HG03066 (cell line): ENCODE results near the gene RBPMS2.
"Not testable (repeated sequence)": the region's sequence is repeated elsewhere in the genome, so short reads cannot be mapped to it uniquely, and the experiment has no call there.

Source experiments
- ATAC-seq: cut with Tn5 transposase; IDR thresholded peaks from one replicate; pipeline ENCODE4 v1.9.1; 2021; ENCODE audit warnings: low read depth; ENCODE audit not compliant: unreplicated experiment

The RBPMS2 gene

DNA sequence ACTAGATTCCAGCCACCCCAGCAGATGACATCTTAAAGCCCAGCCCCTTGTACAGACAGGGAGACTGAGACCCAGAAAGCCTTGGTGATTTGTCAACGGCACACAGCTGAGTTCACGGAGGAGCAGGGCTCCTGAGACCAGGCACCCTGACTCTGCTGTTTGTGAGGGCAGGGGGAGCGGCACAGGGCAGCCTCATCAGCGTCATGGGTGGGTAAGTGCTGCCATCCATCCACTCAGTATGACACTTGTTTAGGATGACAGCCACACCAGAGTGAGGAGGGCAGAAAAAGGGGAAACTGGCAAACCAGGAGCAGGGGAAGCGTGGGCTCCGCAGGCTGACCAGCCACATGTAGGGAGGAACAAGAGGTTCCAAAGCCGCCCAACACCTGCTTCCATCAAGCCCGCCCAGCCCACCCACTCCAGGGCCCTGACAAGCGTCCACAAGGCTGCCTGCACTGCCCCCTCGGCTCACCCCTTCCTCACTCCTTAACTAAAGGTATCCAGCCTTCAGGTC lies 19.9 kb downstream of the RBPMS2 start:
- ATAC-seq, result no peak

- ATAC-seq, result no peak
Observed at GRCh38 chr15:64754663-64755426, 20.5 kb downstream of the RBPMS2 start.

- no peak for ATAC-seq
Observed at GRCh38 chr15:64753480-64754185, 21.8 kb downstream of the RBPMS2 start.

GRCh38 chr15:64751464-64751863 lies 23.9 kb downstream of the RBPMS2 start:
- ATAC-seq, result no peak

- ATAC-seq, result no peak
Observed at GRCh38 chr15:64749999-64750657, 25.3 kb downstream of the RBPMS2 start.

DNA sequence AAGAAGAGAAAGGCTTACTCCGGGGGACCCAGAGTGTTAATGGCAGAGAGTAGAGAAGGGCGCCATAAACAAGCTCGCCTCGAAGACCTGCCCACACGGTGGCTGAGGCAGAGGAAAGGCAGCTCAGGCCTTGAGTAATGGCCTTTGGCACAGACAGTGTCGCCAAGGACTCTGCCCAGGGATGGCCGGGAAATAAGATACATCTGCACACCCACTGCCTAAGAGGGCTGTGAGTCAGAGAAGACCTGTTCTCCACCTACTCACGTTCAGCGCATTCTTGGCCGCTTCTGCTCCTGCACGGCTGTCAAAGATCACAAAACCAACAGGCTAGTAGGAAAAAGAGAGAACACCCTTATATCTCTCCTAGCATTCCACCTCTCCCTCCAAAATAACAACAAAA lies 26.2 kb downstream of the RBPMS2 start:
- no peak for ATAC-seq

- ATAC-seq, result no peak
Observed at GRCh38 chr15:64748251-64748650, 27.1 kb downstream of the RBPMS2 start.

DNA sequence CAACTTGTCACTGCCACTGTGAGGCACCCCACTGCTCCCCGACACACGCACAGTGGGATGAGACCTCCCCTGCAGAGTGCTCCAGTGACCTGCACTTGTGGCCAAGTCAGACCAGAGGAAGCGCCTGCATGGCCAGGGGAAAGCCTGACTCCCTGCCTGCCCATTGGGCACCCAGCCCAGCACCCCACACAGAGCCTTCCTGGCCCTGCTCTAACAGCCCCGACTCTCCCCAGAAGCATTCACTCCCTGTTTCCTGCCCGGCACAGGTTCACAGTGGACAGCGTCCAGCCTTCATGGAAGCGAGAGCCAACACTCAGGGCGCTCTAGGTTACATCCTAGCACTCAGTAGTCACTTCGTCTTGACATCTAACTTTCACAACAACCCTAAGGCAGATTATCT lies 27.8 kb downstream of the RBPMS2 start:
- no peak for ATAC-seq

- no peak for ATAC-seq
Observed at GRCh38 chr15:64746921-64747320, 28.5 kb downstream of the RBPMS2 start.

- ATAC-seq, result no peak
Observed at GRCh38 chr15:64746356-64746755, 29.0 kb downstream of the RBPMS2 start.

GRCh38 chr15:64743691-64744090 lies 31.7 kb downstream of the RBPMS2 start:
- no peak for ATAC-seq

DNA sequence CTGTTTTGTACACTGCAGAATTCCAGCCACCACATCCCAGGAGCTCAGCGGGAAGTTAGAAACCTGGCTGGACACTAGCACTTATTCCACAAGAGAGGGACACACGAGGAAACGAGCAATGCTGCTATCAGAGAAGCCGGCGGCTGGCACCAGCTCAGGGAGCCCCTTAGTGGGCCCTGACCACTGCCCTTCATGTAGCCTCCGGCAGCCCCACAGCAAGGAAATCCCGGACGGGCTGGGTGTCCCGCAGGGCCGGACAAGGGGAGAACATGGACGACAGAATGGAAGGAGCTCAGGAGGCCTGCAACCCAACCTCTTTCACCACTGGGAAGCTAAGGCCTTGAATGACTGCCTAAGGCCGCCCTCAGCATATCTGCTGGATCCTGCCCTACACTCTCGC lies 32.5 kb downstream of the RBPMS2 start:
- ATAC-seq, result no peak

GRCh38 chr15:64742385-64742784 lies 33.0 kb downstream of the RBPMS2 start:
- ATAC-seq, result no peak

- ATAC-seq, result not testable (repeated sequence)
Observed at GRCh38 chr15:64741708-64742107, 33.7 kb downstream of the RBPMS2 start.

DNA sequence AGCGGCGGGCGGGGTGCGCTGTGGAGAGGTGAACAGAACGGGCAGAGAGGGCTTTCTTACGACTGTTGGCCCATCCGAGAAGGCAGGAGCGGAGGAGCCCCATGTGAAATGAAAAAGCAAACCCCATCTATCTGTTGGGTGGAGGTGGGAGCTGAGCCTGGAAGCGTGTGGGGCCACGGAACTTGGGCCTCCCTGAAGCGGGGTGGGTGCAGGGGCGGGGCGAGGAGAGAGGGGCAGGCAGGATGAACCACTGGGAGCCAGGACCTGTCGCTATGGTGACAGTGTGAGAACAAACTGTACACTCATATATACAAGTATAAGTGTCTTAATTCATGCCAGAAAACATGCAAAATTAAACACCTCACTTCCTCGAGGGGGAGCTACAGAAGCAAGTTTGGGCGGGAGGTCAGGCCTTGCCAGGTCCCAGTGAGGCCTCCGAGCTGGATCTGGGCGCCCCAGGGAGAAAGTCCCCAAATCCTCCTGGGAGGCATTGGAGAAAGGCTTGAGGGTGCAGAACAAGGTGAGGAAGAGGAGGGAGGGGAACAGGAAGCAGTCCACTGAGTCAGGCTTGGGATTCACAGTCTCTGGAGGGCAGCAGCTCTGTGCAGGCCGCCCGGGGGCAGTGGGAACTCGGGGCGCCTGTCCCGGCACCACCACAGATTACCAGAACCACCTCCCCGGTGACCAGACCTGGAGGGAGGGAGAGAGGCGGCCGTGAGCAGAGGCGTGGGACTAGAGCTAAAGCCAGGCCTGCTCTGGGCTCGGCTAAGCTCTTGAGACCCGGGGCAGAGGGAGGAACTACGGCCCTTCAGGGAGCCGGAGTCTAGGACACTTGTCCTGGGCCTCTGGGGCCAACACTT lies 34.8 kb downstream of the RBPMS2 start:
- ATAC-seq, result no peak

GRCh38 chr15:64739577-64740143 lies 35.7 kb downstream of the RBPMS2 start:
- no peak for ATAC-seq

GRCh38 chr15:64739156-64739555 lies 36.2 kb downstream of the RBPMS2 start:
- ATAC-seq, result no peak

DNA sequence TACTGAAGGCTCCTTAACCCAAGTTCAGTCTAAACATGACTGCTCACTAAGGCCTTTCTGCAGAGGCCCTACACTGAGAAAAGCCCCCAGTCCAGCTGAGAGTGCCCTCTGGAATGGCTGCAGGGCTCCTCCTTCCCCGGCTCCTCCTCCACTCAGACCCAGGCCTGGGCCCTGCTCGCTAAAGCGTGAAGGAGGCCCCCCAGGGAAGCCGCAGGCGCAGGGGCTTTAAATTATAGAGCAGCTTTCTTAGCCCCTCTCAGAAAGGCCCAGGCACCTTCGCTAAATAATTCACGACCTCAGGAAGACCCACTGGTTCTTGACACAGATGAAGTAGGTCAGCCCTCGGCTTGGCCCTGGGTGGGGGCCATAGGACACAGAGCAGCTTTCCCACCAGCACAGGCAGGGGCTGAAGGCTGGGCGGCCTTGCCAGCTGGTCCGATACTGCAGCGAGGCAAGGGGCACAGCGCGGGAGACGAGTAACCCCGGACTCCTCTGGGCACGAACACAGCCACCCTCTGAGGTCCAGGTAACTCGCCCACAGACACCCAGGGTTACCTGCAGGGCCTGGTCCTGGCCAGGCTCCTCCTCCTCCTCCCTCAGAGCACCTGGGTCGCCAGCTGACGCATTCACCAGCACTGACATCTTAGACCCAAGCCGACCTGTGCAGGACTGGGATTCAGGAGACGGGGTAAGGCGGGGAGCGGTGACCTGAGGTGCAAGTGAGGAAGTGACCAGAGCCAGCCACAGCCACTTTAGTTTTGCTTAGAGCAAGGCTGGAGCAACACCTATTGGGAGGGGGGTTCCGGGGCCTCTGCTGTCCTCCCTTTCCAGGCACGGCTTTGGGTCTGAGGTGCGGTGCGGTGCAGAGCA lies 36.9 kb downstream of the RBPMS2 start:
- no peak for ATAC-seq

- no peak for ATAC-seq
Observed at GRCh38 chr15:64732156-64732860, 43.1 kb downstream of the RBPMS2 start.
